NB4 (cell line): ENCODE measurements around the gene RAD51B.

Source experiments
- DNase-seq: peaks from one replicate; pipeline ENCODE4 v3.0.0; 2010; ENCODE audit warnings: low read depth
- H3K4me3 ChIP-seq: one replicate; pipeline ENCODE4 v1.5.1; 2011; ENCODE audit warnings: mild to moderate bottlenecking, low read depth, low read length, moderate library complexity
- MAX ChIP-seq: IDR thresholded peaks from 2 replicates; pipeline ENCODE4 v1.6.1; 2011; ENCODE audit warnings: low read depth, low read length
- MYC ChIP-seq: IDR thresholded peaks from 2 replicates; pipeline ENCODE4 v1.6.1; 2011; ENCODE audit warnings: low read depth, low read length
- POLR2A ChIP-seq: IDR thresholded peaks from 2 replicates; pipeline ENCODE4 v1.6.1; 2011; ENCODE audit warnings: mild to moderate bottlenecking; ENCODE audit not compliant: insufficient read length; ENCODE audit errors: extremely low read depth
- TF ChIP-seq, protein P1 (sequence below): IDR thresholded peaks from one replicate; pipeline ENCODE4 v1.5.1; 2012; ENCODE audit warnings: low read depth, low read length

Gene RAD51B

DNA sequence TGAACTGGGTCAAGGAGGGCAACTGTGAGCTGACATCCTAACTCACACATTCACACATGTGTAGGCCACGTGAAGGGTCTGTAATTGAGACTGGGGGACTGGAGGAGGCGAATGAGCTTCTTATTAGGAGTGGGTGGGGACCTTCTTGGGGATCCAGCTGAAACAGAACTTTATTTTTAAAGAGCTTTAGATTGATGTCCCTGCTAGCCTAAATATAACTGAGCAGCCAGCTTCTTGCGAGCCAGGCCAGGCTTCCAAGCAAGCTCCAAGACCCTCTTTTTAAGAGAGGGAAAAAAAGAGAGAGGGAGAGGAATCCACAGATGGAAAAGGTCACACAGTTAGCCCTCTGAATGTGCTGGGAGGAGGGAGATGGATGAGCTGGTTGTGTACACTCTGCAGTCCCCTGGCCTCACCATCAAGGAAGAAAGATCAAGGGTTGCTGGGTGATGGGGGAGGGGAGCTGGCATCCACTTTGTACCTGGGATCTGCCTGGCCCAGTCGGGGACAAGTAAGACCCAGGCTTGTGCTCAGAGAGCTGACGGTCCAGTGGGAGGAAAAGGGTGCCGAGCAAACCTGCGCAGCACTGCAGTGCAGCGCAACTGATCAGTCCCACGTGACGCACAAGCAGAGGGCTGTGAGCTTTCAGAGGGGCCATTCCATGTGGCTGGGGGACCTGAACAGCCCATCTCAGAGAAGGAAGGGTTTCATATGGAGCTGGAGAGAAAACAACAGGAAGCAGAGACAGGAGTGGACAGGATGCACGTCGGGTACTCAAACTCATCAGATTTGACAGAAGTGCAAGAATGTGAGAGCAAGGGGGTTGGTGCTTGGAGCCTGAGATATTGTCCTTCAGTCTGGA is 818.8 kb downstream of the RAD51B start:
- H3K4me3 ChIP-seq = no peak overlapping the region
- no peak for DNase-seq
- TF ChIP-seq MYC = no peak
- TF ChIP-seq POLR2A = no peak
- TF ChIP-seq, protein P1, sequence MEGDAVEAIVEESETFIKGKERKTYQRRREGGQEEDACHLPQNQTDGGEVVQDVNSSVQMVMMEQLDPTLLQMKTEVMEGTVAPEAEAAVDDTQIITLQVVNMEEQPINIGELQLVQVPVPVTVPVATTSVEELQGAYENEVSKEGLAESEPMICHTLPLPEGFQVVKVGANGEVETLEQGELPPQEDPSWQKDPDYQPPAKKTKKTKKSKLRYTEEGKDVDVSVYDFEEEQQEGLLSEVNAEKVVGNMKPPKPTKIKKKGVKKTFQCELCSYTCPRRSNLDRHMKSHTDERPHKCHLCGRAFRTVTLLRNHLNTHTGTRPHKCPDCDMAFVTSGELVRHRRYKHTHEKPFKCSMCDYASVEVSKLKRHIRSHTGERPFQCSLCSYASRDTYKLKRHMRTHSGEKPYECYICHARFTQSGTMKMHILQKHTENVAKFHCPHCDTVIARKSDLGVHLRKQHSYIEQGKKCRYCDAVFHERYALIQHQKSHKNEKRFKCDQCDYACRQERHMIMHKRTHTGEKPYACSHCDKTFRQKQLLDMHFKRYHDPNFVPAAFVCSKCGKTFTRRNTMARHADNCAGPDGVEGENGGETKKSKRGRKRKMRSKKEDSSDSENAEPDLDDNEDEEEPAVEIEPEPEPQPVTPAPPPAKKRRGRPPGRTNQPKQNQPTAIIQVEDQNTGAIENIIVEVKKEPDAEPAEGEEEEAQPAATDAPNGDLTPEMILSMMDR = no peak
- TF ChIP-seq MAX = no peak

GRCh38 chr14:68639000-68639757 is 819.6 kb downstream of the RAD51B start:
- DNase-seq = no peak
- no peak overlapping the region for H3K4me3 ChIP-seq
- TF ChIP-seq MAX (no peak), MYC (no peak), POLR2A (no peak)
- TF ChIP-seq, protein P1 = no peak

DNA sequence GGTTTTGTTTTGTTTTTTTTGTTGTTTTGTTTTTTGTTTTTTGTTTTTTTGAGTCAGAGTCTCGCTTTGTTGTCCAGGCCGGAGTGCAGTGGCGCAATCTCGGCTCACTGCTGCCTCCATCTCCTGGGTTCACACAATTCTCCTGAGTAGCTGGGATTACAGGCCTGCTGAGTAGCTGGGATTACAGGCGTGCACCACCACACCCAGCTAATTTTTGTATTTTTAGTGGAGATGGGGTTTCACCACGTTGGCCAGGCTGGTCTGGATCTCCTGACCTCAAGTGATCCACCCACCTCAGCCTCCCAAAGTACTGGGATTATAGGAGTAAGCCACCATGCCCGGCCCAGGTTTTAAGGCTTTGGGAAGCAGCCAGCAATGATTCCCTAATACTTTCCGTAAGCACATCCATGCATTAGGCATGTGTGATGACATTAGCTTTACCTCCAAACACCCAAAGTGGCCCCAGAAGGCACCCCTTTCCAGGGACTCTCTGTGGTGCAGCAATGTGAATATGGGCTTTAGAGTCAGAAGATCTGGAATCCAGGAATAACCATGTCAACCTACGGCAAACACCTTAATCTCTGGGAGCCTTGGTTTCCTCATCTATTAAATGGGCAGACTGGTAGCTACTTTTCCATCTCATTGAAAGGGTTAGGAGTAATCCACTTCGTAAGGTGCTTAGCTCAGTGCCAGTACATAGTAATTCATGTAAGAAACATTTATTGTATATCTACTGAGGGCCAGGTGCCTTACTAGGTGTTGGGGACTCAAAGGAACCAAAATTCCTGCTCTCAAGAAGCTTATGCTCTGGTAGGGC is 820.4 kb downstream of the RAD51B start:
- H3K4me3 ChIP-seq = no peak overlapping the region
- no peak for TF ChIP-seq MYC
- no peak for TF ChIP-seq MAX
- TF ChIP-seq POLR2A = no peak
- TF ChIP-seq, protein P1 = no peak
- no peak for DNase-seq

- no peak for DNase-seq
- no peak overlapping the region for H3K4me3 ChIP-seq
- TF ChIP-seq MYC (no peak), MAX (no peak), POLR2A (no peak)
- TF ChIP-seq, protein P1 = no peak
These were observed 824.1 kb downstream of the RAD51B start for GRCh38 chr14:68643673-68644072.

DNA sequence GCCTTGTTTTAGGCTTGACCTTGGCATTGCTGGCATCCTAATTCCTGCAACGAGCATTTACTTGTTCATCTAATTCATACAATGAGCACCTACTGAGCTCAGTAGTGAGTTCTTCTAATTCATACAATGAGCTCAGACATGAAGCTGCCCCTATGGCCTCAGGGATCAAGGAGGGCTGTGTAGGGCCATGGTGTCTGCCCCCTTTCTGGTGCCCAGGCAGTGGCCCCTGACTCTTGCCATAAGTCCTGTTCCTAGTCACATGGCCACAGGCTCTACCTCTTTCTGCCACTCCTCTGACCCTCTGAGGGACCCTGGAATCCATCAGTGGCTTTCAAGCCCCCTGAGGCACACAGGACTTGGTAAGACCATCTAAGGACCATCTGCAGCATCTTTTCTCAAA is 824.5 kb downstream of the RAD51B start:
- DNase-seq = no peak
- no peak for TF ChIP-seq POLR2A
- TF ChIP-seq, protein P1 = no peak
- no peak for TF ChIP-seq MAX
- TF ChIP-seq MYC = no peak
- H3K4me3 ChIP-seq = no peak overlapping the region
